G401 (cell line): ENCODE measurements around the gene TRIL. TPM values are rescaled to one million over a fixed set of nuclear protein-coding genes. Genes with fewer than 3 reads are reported as not detected.

ENCODE experiments used
- DNase-seq: peaks from one replicate; pipeline ENCODE4 v3.0.0-alpha.2; 2015; ENCODE audit warnings: low spot score
- in situ Hi-C: cut with HindIII; loops from 2 replicates; pipeline ENCODE4 v1.10.0; 2016; ENCODE audit warnings: low sequenced_read_pairs, mixed read lengths
- total RNA-seq: library from RNA; depleted of rRNA; stranded (reverse); fragments of >200 nt; shearing (Covaris generic); gene quantifications from 2 replicates; pipeline ENCODE4 v1.2.3, GENCODE V29; 2014

The TRIL gene
- total RNA-seq, 1 experiment from 2014 or later, result not detected

GRCh38 chr7:28984217-28984616, 26.1 kb upstream of the TRIL start:
- in situ Hi-C loops, result no loop called here
- DNase-seq, result no peak

GRCh38 chr7:28983396-28984190, 25.5 kb upstream of the TRIL start:
- no peak for DNase-seq
- in situ Hi-C loops, result no loop called here

- peak; percentile 12 for DNase-seq
Measured at GRCh38 chr7:28981161-28981465, 23.0 kb upstream of the TRIL start.

GRCh38 chr7:28980451-28981160, 22.5 kb upstream of the TRIL start:
- no peak for DNase-seq
- in situ Hi-C loops, result no loop called here

More at GRCh38 chr7:28981161-28981465, 23.0 kb upstream of the TRIL start:
- in situ Hi-C loops, result no loop called here

GRCh38 chr7:28979776-28980175, 21.6 kb upstream of the TRIL start:
- in situ Hi-C loops, result no loop called here
- no peak for DNase-seq

- in situ Hi-C loops, result no loop called here
- DNase-seq, result no peak
Measured at GRCh38 chr7:28977881-28978280, 19.8 kb upstream of the TRIL start.

GRCh38 chr7:28976022-28976421, 17.9 kb upstream of the TRIL start:
- in situ Hi-C loops, result no loop called here
- no peak for DNase-seq

GRCh38 chr7:28973591-28973990, 15.5 kb upstream of the TRIL start:
- DNase-seq, result no peak
- in situ Hi-C loops, result no loop called here

- in situ Hi-C loops, result no loop called here
Measured at GRCh38 chr7:28964056-28964455, 5.9 kb upstream of the TRIL start.

GRCh38 chr7:28961972-28962371, 3.8 kb upstream of the TRIL start:
- DNase-seq, result peak; percentile 1
- in situ Hi-C loops, result no loop called here

More at GRCh38 chr7:28964056-28964455, 5.9 kb upstream of the TRIL start:
- DNase-seq, result no peak

- in situ Hi-C loops, result no loop called here
- DNase-seq, result no peak
Measured at GRCh38 chr7:28960071-28960840, 2.1 kb upstream of the TRIL start.

- in situ Hi-C loops, result no loop called here
- DNase-seq, result no peak
Measured at GRCh38 chr7:28958980-28959347, 834 bp upstream of the TRIL start.

GRCh38 chr7:28957751-28958234, 337 bp downstream of the TRIL start:
- in situ Hi-C loops, result no loop called here
- DNase-seq, result no peak

GRCh38 chr7:28957064-28957750, 923 bp downstream of the TRIL start:
- in situ Hi-C loops, result no loop called here
- DNase-seq, result peak; percentile 11

GRCh38 chr7:28956608-28957063, 1.5 kb downstream of the TRIL start:
- DNase-seq, result peak; percentile 30
- in situ Hi-C loops, result no loop called here

GRCh38 chr7:28955718-28956607, 2.2 kb downstream of the TRIL start:
- DNase-seq, result peak; percentile 20
- in situ Hi-C loops, result no loop called here

- in situ Hi-C loops, result no loop called here
- DNase-seq, result no peak
Measured at GRCh38 chr7:28955356-28955717, 2.8 kb downstream of the TRIL start.

- in situ Hi-C loops, result no loop called here
- peak; percentile 5 for DNase-seq
Measured at GRCh38 chr7:28954946-28955345, 3.2 kb downstream of the TRIL start.
